Naive thymus-derived CD8-positive, alpha-beta T cell (primary cell): ENCODE results near the gene MOV10. TPM values are rescaled to one million over a fixed set of nuclear protein-coding genes. Genes with fewer than 3 reads are reported as not detected.

Experiments
- ATAC-seq, 2 donors: fragments of 150-1000 bp; cut with Tn5 transposase in 1 of 2; sonication (Bioruptor Pico), chemical (Tn5 transposase) in 1 of 2; 1 replicate in 1 of 2; 2 replicates in 1 of 2; pipeline ENCODE4 v1.10.0; 2021; ENCODE audit warnings: mild to moderate bottlenecking in 2 of 2, moderate library complexity in 2 of 2
- POLR2A ChIA-PET: fragments of 350-600 bp; sonication (Branson Sonifier 250); formaldehyde crosslinking; loops from one replicate; lab custom pipeline; 2021; ENCODE audit warnings: antibody characterized with exemption; lab: Charles Lee
- DNase-seq, 10 donors: peaks; one replicate each; pipeline versions ENCODE4 v3.0.0 to v3.0.0-alpha.2; 2020 to 2022
- H3K27ac Mint-ChIP-seq, 10 donors: one replicate each; pipeline ENCODE4 v1.8.0; 2020 to 2022; ENCODE audit warnings: mild to moderate bottlenecking in 10 of 10, mixed read lengths in 10 of 10, moderate library complexity in 4 of 10, inconsistent platforms in 1 of 10
- H3K27me3 Mint-ChIP-seq, 5 donors: one replicate each; pipeline ENCODE4 v1.8.0; 2021 to 2022; ENCODE audit warnings: mixed read lengths in 5 of 5
- H3K36me3 Mint-ChIP-seq, 3 donors: one replicate each; pipeline ENCODE4 v1.8.0; 2020 to 2022; ENCODE audit warnings: mixed read lengths in 3 of 3, mild to moderate bottlenecking in 2 of 3, inconsistent platforms in 1 of 3
- H3K4me1 Mint-ChIP-seq, 4 donors: one replicate each; pipeline ENCODE4 v1.8.0; 2021 to 2022; ENCODE audit warnings: mixed read lengths in 4 of 4
- H3K4me3 Mint-ChIP-seq, 10 donors: one replicate each; pipeline ENCODE4 v1.8.0; 2020 to 2022; ENCODE audit warnings: mild to moderate bottlenecking in 10 of 10, mixed read lengths in 10 of 10, moderate library complexity in 6 of 10, inconsistent platforms in 1 of 10
- H3K9me3 Mint-ChIP-seq, 9 donors: one replicate each; pipeline ENCODE4 v1.8.0; 2020 to 2022; ENCODE audit warnings: mixed read lengths in 9 of 9, mild to moderate bottlenecking in 3 of 9, inconsistent platforms in 1 of 9, moderate library complexity in 1 of 9
- polyA plus RNA-seq, 3 donors: library from polyadenylated mRNA; unstranded; fragments of 300-500 nt; fragmentation: Illumina TruSeq; gene quantifications; one replicate each; pipeline ENCODE4 v1.2.3, GENCODE V29; 2021
- total RNA-seq, 8 experiments: library from RNA in 2 of 8; stranded (reverse) in 2 of 8; gene quantifications; one replicate each; pipeline ENCODE4 v1.2.3 and lab custom pipeline; 2021 to 2026

Gene MOV10
- total and polyA plus RNA-seq, 5 experiments from 2014 or later = 24.7 to 89.9 (median 40.4) TPM

DNA sequence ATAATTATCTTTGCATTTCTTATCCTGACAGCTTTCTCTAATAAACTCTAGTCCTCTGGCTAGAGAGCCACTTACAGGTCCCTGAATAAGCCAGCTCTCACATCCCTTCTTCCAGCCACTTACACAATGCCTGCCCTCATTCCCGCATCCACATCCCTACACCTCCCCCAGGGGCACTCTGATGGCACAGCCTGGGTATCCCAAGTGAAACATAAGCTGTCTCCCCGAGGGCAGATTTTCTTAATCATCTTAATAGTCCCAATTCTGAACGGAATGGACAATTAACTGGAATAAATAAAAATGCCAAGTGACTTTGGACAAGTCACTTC, 27.6 kb downstream of the MOV10 start:
- H3K36me3 Mint-ChIP-seq = peaks cover 0 to 29% (median 0%) of the 10 kb centered on the region in 3 donors
- peak overlapping the region in 7 of 10 donors; percentile 2 to 21 (median 8) for H3K4me3 Mint-ChIP-seq
- no peaks in the 10 kb centered on the region for H3K27me3 Mint-ChIP-seq
- H3K4me1 Mint-ChIP-seq = peaks cover 29 to 73% (median 61%) of the 10 kb centered on the region in 4 donors
- peak overlapping the region; percentile 55 to 94 (median 78) for H3K27ac Mint-ChIP-seq
- H3K9me3 Mint-ChIP-seq = no peaks in the 10 kb centered on the region
- ATAC-seq (no peak), DNase-seq (no peak)
- POLR2A ChIA-PET = interaction anchor here (1.5 kb wide), 1 partner anchor 27 kb away, joined by 5 read pairs; the partner anchor contains the start of gene MOV10

DNA sequence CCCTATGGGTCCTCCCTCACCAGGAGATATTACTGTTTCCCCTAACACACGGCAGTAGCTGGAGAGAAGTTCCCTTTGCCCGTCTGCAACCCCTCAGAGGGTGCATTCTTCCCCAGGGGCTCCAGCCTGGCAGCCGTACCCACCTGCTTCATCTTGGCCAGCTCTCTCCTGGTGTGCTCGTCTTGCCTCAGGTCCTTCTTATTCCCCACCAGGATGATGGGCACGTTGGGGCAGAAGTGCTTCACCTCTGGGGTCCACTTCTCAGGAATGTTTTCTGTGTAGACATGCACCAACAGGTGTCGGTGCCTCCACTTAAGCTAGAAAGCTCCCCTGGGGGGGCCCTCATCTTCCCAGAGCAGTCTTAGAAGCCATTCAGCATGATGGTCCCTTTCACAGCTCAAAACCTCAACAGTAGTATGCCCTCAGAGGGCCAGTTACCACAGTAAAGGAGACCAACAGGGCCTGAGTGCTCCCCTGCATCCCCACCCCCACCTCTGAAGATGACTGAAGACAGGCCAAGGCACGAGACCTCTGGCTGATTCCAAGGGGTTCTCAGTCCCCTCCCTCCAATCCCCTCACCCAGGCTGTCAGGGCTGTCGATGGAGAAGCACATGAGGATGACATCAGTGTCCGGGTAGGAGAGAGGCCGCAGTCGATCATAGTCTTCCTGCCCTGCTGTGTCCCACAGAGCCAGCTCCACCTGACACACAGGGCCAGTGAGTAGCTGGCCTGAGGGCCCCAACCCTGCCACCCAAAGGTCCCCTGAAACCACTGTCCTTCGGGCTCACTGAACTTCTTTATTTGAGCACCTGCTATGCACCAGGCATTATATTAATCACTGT, 28.2 kb downstream of the MOV10 start:
- H3K4me1 Mint-ChIP-seq = peaks cover 31 to 77% (median 65%) of the 10 kb centered on the region in 4 donors
- H3K27me3 Mint-ChIP-seq = no peaks in the 10 kb centered on the region
- DNase-seq (peak in 1 of 10 donors; percentile 44), ATAC-seq (no peak)
- H3K9me3 Mint-ChIP-seq = no peaks in the 10 kb centered on the region
- H3K4me3 Mint-ChIP-seq = peak overlapping the region in 1 of 10 donors; percentile 4
- H3K36me3 Mint-ChIP-seq = peaks cover 0 to 23% (median 0%) of the 10 kb centered on the region in 3 donors
- H3K27ac Mint-ChIP-seq = peak overlapping the region; percentile 17 to 94 (median 80)
- POLR2A ChIA-PET = interaction anchor here (1.3 to 1.5 kb wide), 2 partner anchors 28 kb away, joined by 5 to 7 read pairs; partner anchors contain the start of gene MOV10

GRCh38 chr1:112703706-112704105, 29.2 kb downstream of the MOV10 start:
- no peaks in the 10 kb centered on the region for H3K9me3 Mint-ChIP-seq
- peak overlapping the region in 5 of 10 donors; percentile 21 to 87 (median 52) for H3K27ac Mint-ChIP-seq
- DNase-seq (peak in 1 of 10 donors; percentile 38), ATAC-seq (no peak)
- H3K27me3 Mint-ChIP-seq = no peaks in the 10 kb centered on the region
- peaks cover 0 to 13% (median 0%) of the 10 kb centered on the region in 3 donors for H3K36me3 Mint-ChIP-seq
- peaks cover 32 to 81% (median 68%) of the 10 kb centered on the region in 4 donors for H3K4me1 Mint-ChIP-seq
- H3K4me3 Mint-ChIP-seq = peak overlapping the region in 2 of 10 donors; percentile 56 to 84
- POLR2A ChIA-PET = interaction anchor here (1.3 to 2.1 kb wide), 4 partner anchors 12 to 84 kb away, joined by 4 to 7 read pairs (median 5); partner anchors contain the start of genes CAPZA1, MOV10 and PPM1J

DNA sequence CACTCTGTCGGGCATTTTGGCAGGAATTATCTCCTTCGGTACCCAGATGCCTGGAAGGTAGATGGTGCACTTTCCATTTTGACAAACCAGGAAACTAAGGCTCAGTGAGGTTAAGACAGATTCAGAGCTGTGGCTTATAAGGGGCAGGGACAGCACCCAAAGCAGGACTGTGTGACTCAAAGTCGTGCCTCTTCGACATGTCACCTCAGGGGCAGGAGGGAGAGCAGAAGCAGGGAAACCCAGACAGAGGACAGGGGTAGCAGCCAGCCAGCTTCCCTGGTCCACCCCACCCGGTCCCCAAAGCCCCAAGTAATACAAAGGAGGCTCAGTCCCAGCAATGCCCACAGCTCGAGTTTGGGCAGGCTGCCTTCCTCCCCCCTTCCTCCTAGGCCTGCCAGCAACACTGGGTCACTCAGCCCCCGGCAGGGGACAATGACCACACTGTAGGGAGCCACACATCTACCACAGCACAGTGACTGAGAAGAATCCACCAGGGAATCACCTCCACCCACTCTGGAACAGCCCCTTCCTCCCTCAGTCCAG, 30.0 kb downstream of the MOV10 start:
- Mint-ChIP-seq H3K4me3 (peak overlapping the region; percentile 41 to 84 (median 72)), H3K4me1 (peaks cover 31 to 74% (median 66%) of the 10 kb centered on the region in 4 donors), H3K9me3 (no peaks in the 10 kb centered on the region), H3K27me3 (peaks cover 0 to 1% (median 0%) of the 10 kb centered on the region in 5 donors), H3K27ac (peak overlapping the region in 9 of 10 donors; percentile 31 to 91 (median 78)), H3K36me3 (peaks cover 0 to 5% (median 0%) of the 10 kb centered on the region in 3 donors)
- ATAC-seq = no peak
- POLR2A ChIA-PET = interaction anchor here (1.1 to 2.1 kb wide), 7 partner anchors 11 to 203 kb away, joined by 4 to 7 read pairs (median 4); partner anchors contain the start of genes CAPZA1, MOV10, PPM1J and ST7L
- DNase-seq = peak in 1 of 10 donors; percentile 26

GRCh38 chr1:112704934-112705627, 30.6 kb downstream of the MOV10 start:
- POLR2A ChIA-PET = interaction anchor here (1.1 to 2.1 kb wide), 6 partner anchors 10 to 203 kb away, joined by 4 to 6 read pairs (median 4); partner anchors contain the start of genes CAPZA1, PPM1J and ST7L
- no peaks in the 10 kb centered on the region for H3K9me3 Mint-ChIP-seq

DNA sequence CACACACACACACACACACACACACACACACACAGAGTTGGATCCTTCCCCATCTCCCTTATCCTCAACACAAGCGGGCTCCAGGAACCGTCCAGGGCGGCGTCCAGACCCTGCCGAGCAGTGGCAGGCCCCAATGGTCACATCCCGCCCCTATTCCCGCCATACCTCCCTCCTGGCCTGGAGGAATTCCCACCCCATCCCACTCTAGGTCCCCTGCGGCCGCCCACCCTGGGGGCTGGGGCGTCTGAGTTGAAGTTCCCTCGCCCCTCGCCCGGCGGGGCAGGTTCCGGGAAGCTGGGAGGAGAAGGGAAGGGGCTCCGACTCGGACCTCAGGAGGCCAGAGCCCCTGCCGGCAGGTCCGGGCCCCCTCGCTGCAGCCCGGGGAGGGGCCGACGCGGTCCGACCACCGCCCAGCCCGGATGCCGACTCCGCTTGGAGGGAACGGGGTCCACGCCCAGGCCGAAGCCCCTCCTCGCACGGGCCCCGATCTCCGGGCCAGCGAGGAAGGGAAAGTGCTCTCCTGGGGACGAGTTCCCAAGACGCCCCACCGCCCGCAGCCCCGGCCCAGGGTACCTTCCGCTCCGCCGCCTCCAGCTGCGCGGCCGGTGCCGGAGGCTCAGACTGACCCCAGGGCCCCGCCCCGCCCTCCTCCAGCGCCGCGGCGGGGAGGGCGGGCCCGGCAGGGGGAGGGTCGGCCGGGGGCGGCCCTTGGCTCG, 32.2 kb downstream of the MOV10 start, which contains the start of gene RHOC:
TSS of gene RHOC (minus strand) at position 623 of the 716 bp plus-strand sequence. CDS start 3,328 bp downstream, outside the sequence.
- peak; percentile 13 to 60 for ATAC-seq
- peaks cover 23 to 52% (median 46%) of the 10 kb centered on the region in 4 donors for H3K4me1 Mint-ChIP-seq
- DNase-seq = peak in 3 of 10 donors; percentile 31 to 61 (median 35)
- H3K36me3 Mint-ChIP-seq = no peaks in the 10 kb centered on the region
- H3K4me3 Mint-ChIP-seq = peak within 1 kb of the TSS; percentile 69 to 88 (median 86)
- H3K9me3 Mint-ChIP-seq = no peaks in the 10 kb centered on the region
- H3K27ac Mint-ChIP-seq = peak within 1 kb of the TSS in 6 of 10 donors; percentile 66 to 82 (median 80)
- H3K27me3 Mint-ChIP-seq = peaks cover 0 to 2% (median 0%) of the 10 kb centered on the region in 5 donors
- POLR2A ChIA-PET = no interaction called here

More at GRCh38 chr1:112704934-112705627, 30.6 kb downstream of the MOV10 start:
- ATAC-seq (peak; percentile 52 to 79), DNase-seq (peak in 7 of 10 donors; percentile 21 to 62 (median 45))
- Mint-ChIP-seq H3K36me3 (no peaks in the 10 kb centered on the region), H3K4me1 (peaks cover 30 to 68% (median 62%) of the 10 kb centered on the region in 4 donors), H3K27ac (peak overlapping the region; percentile 50 to 91 (median 81)), H3K27me3 (peaks cover 0 to 2% (median 0%) of the 10 kb centered on the region in 5 donors), H3K4me3 (peak overlapping the region; percentile 57 to 86 (median 76))

DNA sequence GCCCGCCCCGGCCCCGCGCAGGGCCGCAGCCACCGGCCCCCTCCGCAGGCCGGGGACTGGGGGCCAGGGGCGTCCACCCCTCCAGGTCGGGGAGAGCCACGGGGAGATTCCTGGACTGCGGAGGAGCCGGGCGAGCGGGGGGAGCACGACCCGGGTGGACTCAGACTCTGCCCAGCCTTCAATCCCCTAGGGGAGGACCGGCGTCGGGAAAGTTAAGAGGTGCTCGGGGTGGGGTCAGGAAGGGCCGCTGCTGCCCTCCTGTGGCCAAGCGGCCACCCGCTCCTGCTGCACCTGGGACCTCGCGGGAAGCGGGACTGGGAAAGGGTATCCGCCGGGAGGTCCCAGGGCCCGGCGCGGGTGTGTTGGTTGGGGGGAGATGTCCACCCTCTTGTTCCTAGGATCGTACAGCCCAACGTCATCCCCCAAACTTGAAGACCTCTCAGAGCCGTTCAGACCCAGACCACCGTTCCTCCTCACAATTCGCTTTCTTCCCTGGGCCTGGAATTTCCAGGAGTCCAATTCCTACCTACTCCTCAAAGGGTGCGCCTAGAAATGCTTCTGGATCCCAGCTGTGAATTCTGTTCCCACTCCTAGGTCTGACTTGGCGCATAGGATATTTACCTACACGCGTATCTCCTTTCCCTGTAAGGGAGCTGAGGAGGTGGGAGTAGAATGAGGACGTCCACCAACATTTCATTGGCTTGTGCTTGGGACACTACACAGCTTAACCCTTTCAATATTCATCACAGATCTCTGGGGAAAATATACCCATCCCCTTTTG, 33.0 kb downstream of the MOV10 start:
- peaks cover 0 to 6% (median 4%) of the 10 kb centered on the region in 5 donors for H3K27me3 Mint-ChIP-seq
- H3K36me3 Mint-ChIP-seq = no peaks in the 10 kb centered on the region
- peaks cover 16 to 45% (median 38%) of the 10 kb centered on the region in 4 donors for H3K4me1 Mint-ChIP-seq
- H3K9me3 Mint-ChIP-seq = no peaks in the 10 kb centered on the region
- peak overlapping the region in 5 of 10 donors; percentile 12 to 82 (median 69) for H3K27ac Mint-ChIP-seq
- peak overlapping the region; percentile 68 to 88 (median 84) for H3K4me3 Mint-ChIP-seq
- ATAC-seq (peak; percentile 58 to 74), DNase-seq (peak; percentile 22 to 72 (median 52))
- POLR2A ChIA-PET = no interaction called here

DNA sequence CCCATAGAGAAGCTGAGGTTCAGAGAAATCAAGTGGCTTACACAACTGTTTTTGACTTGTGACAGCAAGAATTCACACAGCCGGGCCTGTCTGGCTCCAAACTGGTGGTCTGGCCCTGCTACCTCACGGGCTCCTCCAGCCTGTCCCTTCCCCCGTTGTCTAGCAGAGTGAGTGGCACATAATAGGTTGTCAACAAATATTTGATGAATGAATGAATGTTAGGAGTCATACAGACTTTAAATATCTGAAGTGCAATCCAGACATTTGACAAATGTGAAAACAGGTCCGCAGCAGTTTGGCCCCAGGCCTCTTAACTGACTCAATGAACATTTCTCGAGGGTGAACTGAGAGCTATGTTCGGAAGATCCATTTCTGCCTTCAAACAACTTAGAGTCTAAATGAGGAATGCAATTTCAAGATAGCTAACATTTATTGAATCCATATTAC, 33.6 kb downstream of the MOV10 start:
- POLR2A ChIA-PET = no interaction called here
- H3K4me1 Mint-ChIP-seq = peaks cover 17 to 39% (median 33%) of the 10 kb centered on the region in 4 donors
- H3K27me3 Mint-ChIP-seq = peaks cover 0 to 10% (median 4%) of the 10 kb centered on the region in 5 donors

GRCh38 chr1:112708489-112708888, 34.0 kb downstream of the MOV10 start:
- Mint-ChIP-seq H3K4me1 (peaks cover 17 to 38% (median 32%) of the 10 kb centered on the region in 4 donors), H3K4me3 (peak overlapping the region in 4 of 10 donors; percentile 57 to 88 (median 86)), H3K27me3 (peaks cover 0 to 11% (median 4%) of the 10 kb centered on the region in 5 donors), H3K36me3 (no peaks in the 10 kb centered on the region), H3K9me3 (no peaks in the 10 kb centered on the region), H3K27ac (no peak overlapping the region)
- POLR2A ChIA-PET = no interaction called here
- ATAC-seq (no peak), DNase-seq (no peak)

More for the DNA sequence above, 33.6 kb downstream of the MOV10 start:
- H3K9me3 Mint-ChIP-seq = no peaks in the 10 kb centered on the region
- no peaks in the 10 kb centered on the region for H3K36me3 Mint-ChIP-seq
- H3K4me3 Mint-ChIP-seq = peak overlapping the region; percentile 57 to 88 (median 84)
- DNase-seq (no peak), ATAC-seq (no peak)
- H3K27ac Mint-ChIP-seq = peak overlapping the region in 2 of 10 donors; percentile 58 to 69

DNA sequence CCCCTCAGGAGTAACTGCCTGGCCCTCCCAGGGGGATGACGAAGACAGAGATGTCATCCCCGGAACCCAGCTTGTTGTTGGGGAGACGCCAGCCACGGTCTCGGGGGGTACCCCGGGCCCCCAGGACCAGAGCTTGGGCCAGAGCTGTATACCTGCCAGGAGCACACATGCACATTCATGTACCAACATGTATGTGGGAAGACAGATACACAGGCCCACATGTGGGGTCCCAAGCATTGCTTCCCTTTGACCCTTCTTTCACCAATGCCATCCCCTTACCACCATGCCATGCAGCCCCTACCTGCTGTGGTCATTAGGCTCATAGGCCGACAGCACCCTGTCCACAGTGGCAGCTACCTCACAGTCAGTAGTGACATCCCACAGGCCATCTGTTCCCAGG, 35.7 kb downstream of the MOV10 start:
- DNase-seq (no peak), ATAC-seq (no peak)
- Mint-ChIP-seq H3K27ac (no peak overlapping the region), H3K9me3 (no peaks in the 10 kb centered on the region), H3K27me3 (peaks cover 0 to 20% (median 5%) of the 10 kb centered on the region in 5 donors), H3K36me3 (no peaks in the 10 kb centered on the region), H3K4me3 (no peak overlapping the region), H3K4me1 (peaks cover 16 to 33% (median 27%) of the 10 kb centered on the region in 4 donors)
- POLR2A ChIA-PET = interaction anchor here (0.6 kb wide), 1 partner anchor 248 kb away, joined by 4 read pairs; no protein-coding TSS in a partner anchor
